Measurements from ENCODE around the gene KY. TPM values are rescaled to one million over a fixed set of nuclear protein-coding genes. Genes with fewer than 3 reads are reported as not detected.

KY gene
- total and polyA plus RNA-seq, 2 of the 8 experiments (the other 6 are each of a cell fraction or from before 2014, with no cell fraction given): not detected

DNA sequence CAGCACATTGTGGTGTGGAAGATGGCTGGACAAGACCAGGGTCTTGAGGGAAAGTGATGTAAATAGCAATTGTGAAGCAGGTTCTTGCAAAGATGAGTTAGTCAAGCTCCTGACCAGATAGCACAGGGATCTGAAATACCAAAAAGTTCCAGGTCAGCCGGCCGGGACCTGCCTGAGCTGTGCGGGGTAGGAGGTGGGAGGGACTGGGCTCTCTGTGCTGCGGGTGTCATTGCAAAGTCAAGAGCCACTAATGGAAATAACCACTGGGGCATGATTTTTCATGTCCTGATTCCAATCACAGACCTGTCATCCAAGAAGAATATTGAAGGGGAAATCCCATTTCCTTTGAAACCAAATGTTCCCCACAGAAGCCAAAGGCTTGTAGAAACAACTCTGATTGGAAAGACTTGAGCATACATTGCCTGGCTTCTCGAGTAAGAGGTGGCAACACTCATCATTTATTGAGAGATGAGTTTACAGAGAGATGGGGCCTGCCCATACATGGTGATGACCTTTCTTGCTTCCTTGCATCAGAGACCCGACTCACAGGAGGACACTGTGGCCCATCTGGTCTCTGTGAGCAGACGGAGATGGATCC lies 44.2 kb upstream of the KY start (continued):
- TF ChIP-seq, protein P1, sequence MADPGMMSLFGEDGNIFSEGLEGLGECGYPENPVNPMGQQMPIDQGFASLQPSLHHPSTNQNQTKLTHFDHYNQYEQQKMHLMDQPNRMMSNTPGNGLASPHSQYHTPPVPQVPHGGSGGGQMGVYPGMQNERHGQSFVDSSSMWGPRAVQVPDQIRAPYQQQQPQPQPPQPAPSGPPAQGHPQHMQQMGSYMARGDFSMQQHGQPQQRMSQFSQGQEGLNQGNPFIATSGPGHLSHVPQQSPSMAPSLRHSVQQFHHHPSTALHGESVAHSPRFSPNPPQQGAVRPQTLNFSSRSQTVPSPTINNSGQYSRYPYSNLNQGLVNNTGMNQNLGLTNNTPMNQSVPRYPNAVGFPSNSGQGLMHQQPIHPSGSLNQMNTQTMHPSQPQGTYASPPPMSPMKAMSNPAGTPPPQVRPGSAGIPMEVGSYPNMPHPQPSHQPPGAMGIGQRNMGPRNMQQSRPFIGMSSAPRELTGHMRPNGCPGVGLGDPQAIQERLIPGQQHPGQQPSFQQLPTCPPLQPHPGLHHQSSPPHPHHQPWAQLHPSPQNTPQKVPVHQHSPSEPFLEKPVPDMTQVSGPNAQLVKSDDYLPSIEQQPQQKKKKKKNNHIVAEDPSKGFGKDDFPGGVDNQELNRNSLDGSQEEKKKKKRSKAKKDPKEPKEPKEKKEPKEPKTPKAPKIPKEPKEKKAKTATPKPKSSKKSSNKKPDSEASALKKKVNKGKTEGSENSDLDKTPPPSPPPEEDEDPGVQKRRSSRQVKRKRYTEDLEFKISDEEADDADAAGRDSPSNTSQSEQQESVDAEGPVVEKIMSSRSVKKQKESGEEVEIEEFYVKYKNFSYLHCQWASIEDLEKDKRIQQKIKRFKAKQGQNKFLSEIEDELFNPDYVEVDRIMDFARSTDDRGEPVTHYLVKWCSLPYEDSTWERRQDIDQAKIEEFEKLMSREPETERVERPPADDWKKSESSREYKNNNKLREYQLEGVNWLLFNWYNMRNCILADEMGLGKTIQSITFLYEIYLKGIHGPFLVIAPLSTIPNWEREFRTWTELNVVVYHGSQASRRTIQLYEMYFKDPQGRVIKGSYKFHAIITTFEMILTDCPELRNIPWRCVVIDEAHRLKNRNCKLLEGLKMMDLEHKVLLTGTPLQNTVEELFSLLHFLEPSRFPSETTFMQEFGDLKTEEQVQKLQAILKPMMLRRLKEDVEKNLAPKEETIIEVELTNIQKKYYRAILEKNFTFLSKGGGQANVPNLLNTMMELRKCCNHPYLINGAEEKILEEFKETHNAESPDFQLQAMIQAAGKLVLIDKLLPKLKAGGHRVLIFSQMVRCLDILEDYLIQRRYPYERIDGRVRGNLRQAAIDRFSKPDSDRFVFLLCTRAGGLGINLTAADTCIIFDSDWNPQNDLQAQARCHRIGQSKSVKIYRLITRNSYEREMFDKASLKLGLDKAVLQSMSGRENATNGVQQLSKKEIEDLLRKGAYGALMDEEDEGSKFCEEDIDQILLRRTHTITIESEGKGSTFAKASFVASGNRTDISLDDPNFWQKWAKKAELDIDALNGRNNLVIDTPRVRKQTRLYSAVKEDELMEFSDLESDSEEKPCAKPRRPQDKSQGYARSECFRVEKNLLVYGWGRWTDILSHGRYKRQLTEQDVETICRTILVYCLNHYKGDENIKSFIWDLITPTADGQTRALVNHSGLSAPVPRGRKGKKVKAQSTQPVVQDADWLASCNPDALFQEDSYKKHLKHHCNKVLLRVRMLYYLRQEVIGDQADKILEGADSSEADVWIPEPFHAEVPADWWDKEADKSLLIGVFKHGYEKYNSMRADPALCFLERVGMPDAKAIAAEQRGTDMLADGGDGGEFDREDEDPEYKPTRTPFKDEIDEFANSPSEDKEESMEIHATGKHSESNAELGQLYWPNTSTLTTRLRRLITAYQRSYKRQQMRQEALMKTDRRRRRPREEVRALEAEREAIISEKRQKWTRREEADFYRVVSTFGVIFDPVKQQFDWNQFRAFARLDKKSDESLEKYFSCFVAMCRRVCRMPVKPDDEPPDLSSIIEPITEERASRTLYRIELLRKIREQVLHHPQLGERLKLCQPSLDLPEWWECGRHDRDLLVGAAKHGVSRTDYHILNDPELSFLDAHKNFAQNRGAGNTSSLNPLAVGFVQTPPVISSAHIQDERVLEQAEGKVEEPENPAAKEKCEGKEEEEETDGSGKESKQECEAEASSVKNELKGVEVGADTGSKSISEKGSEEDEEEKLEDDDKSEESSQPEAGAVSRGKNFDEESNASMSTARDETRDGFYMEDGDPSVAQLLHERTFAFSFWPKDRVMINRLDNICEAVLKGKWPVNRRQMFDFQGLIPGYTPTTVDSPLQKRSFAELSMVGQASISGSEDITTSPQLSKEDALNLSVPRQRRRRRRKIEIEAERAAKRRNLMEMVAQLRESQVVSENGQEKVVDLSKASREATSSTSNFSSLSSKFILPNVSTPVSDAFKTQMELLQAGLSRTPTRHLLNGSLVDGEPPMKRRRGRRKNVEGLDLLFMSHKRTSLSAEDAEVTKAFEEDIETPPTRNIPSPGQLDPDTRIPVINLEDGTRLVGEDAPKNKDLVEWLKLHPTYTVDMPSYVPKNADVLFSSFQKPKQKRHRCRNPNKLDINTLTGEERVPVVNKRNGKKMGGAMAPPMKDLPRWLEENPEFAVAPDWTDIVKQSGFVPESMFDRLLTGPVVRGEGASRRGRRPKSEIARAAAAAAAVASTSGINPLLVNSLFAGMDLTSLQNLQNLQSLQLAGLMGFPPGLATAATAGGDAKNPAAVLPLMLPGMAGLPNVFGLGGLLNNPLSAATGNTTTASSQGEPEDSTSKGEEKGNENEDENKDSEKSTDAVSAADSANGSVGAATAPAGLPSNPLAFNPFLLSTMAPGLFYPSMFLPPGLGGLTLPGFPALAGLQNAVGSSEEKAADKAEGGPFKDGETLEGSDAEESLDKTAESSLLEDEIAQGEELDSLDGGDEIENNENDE (IDR thresholded peaks at IDR 0.05; ENCODE audit: insufficient replicate concordance, low read length): no peak
- TF ChIP-seq KDM5A (IDR thresholded peaks at IDR 0.05; ENCODE audit: low read length): no peak
- no peak for TF ChIP-seq CTCF (IDR thresholded peaks at IDR 0.05; ENCODE audit: control extremely low read depth in 1 of 3, insufficient read depth in 1 of 3, low read depth in 1 of 3, low read length in 3 of 3)
- no peak for TF ChIP-seq CTBP2 (IDR thresholded peaks at IDR 0.05; ENCODE audit: borderline replicate concordance, insufficient read depth, insufficient read length, low read length)
- no peak for TF ChIP-seq SIN3A (conservative IDR thresholded peaks at IDR 0.05 in 1 of 2, IDR thresholded peaks at IDR 0.05 in 1 of 2; ENCODE audit: low read depth in 1 of 2, low read length in 2 of 2)
- TF ChIP-seq BRCA1 (IDR thresholded peaks at IDR 0.05; ENCODE audit: low read depth, low read length): no peak
- no peak for TF ChIP-seq YY1 (IDR thresholded peaks at IDR 0.05; ENCODE audit: low read depth, low read length)
- no peak for TF ChIP-seq ASH2L (IDR thresholded peaks at IDR 0.05; ENCODE audit: low read length)

Measured in H1 (cell line).